GM12878 (cell line): ENCODE results near the gene ARHGEF11. TPM values are rescaled to one million over a fixed set of nuclear protein-coding genes. Genes with fewer than 3 reads are reported as not detected.
A peak's percentile ranks its signal among the peaks of the same experiment; 100 is the strongest.

Source experiments
- ATAC-seq: fragments of 200-7000 bp; cut with Tn5 transposase; 3 replicates; pipeline ENCODE4 v1.9.1; 2020; ENCODE audit warnings: mild to moderate bottlenecking, moderate library complexity
- BruUV-seq: library from RNA; stranded (reverse); fragments of 400-500 nt; replicated peaks from 2 replicates; lab custom pipeline; 2021; lab: Mats Ljungman, UMichigan
- CTCF ChIA-PET: fragments of 300-600 bp; sonication (Branson Sonifier 250); formaldehyde crosslinking; extraction: SDS; loops from one replicate; lab custom pipeline; 2021; ENCODE audit warnings: inconsistent platforms; lab: Yijun Ruan, JAX
- POLR2A ChIA-PET: fragments of 350-600 bp; formaldehyde crosslinking; extraction: SDS; loops from one replicate; lab custom pipeline; 2021; ENCODE audit warnings: inconsistent platforms; lab: Charles Lee
- RAD21 ChIA-PET: fragments of 300-600 bp; sonication (Branson Sonifier 250); formaldehyde crosslinking; loops from one replicate; lab custom pipeline; 2023; ENCODE audit warnings: antibody characterized with exemption; ENCODE audit not compliant: unreplicated experiment; lab: Charles Lee
- SMC1A ChIA-PET: fragments of 300-600 bp; sonication (Branson Sonifier 250); formaldehyde crosslinking; loops from one replicate; lab custom pipeline; 2023; ENCODE audit not compliant: unreplicated experiment, uncharacterized antibody; lab: Charles Lee
- DNase-seq: peaks from one replicate; pipeline ENCODE4 v3.0.0-alpha.2; 2011; ENCODE audit warnings: low read depth, low spot score
- FAIRE-seq: peaks from 3 replicates; lab custom pipeline; 2011; peaks lifted over from hg19 to GRCh38; lab: Jason Lieb, UNC
- H2AFZ ChIP-seq: 2 replicates; pipeline ENCODE4 v1.6.0; 2011; ENCODE audit warnings: low read depth, low read length, control low read depth; ENCODE audit not compliant: control insufficient read depth
- H3K27ac ChIP-seq: 2 replicates; pipeline ENCODE4 v1.5.1; 2011; ENCODE audit warnings: control low read depth; ENCODE audit not compliant: control insufficient read depth, insufficient read depth
- H3K27me3 ChIP-seq, 2 experiments: replicated peaks in 1 of 2; 2 replicates each; pipeline versions ENCODE4 v1.6.0 to v1.6.1; 2011; ENCODE audit warnings: low read length in 1 of 2; ENCODE audit not compliant: control insufficient read depth in 2 of 2, insufficient read depth in 2 of 2
- H3K36me3 ChIP-seq, 2 experiments: 2 replicates each; pipeline ENCODE4 v1.5.1; 2011; ENCODE audit warnings: low read length in 1 of 2; ENCODE audit not compliant: control insufficient read depth in 2 of 2, insufficient read depth in 2 of 2
- H3K4me1 ChIP-seq: 2 replicates; pipeline ENCODE4 v1.6.1; 2011; ENCODE audit warnings: mild to moderate bottlenecking, low read length, moderate library complexity, mixed read lengths; ENCODE audit not compliant: control insufficient read depth, insufficient read depth
- H3K4me2 ChIP-seq: 2 replicates; pipeline ENCODE4 v1.6.0; 2011; ENCODE audit warnings: control low read depth; ENCODE audit not compliant: control insufficient read depth, insufficient read depth
- H3K4me3 ChIP-seq: fragments of 200-600 bp; sonication (generic); 2 replicates; pipeline ENCODE4 v1.5.1; 2016
- H3K79me2 ChIP-seq: 2 replicates; pipeline ENCODE4 v1.6.0; 2011; ENCODE audit warnings: low read length; ENCODE audit not compliant: control insufficient read depth, insufficient read depth
- H3K9ac ChIP-seq: 2 replicates; pipeline ENCODE4 v1.8.0; 2011; ENCODE audit warnings: low read length, control low read depth, mixed read lengths; ENCODE audit not compliant: control insufficient read depth, insufficient read depth
- H3K9me3 ChIP-seq: replicated peaks from 3 replicates; pipeline ENCODE4 v1.5.1; 2011; ENCODE audit warnings: mild to moderate bottlenecking, low read length; ENCODE audit not compliant: control insufficient read depth, insufficient read depth
- H4K20me1 ChIP-seq: 2 replicates; pipeline ENCODE4 v1.6.0; 2011; ENCODE audit not compliant: control insufficient read depth, insufficient read depth
- GABPA ChIP-seq: IDR thresholded peaks from 2 replicates; pipeline ENCODE4 v1.6.1; 2014; ENCODE audit warnings: antibody characterized with exemption, low read depth, mild to moderate bottlenecking, inconsistent platforms
- HDAC2 ChIP-seq: fragments of 200-600 bp; sonication (generic); IDR thresholded peaks from 2 replicates; pipeline ENCODE4 v1.6.1; 2017
- SUZ12 ChIP-seq: fragments of 200-600 bp; sonication (generic); IDR thresholded peaks from one replicate; pipeline ENCODE4 v1.6.1; 2018; ENCODE audit warnings: antibody characterized with exemption, mild to moderate bottlenecking; ENCODE audit not compliant: unreplicated experiment
- TCF12 ChIP-seq: IDR thresholded peaks from 2 replicates; pipeline ENCODE4 v1.6.1; 2011; ENCODE audit warnings: low read depth, mild to moderate bottlenecking, low read length
- WGBS: methylation state at CpG from one replicate; pipeline ENCODE4 v1.1.6; 2016; ENCODE audit warnings: low lambda C conversion rate; ENCODE audit not compliant: insufficient replicate concordance, insufficient coverage; ENCODE audit errors: missing lambda C conversion rate; 5-methylcytosine and 5-hydroxymethylcytosine counted together
- in situ Hi-C: fragments of 300-500 bp; cut with MboI; formaldehyde crosslinking; loops from 9 replicates; pipeline ENCODE4 v1.14.3; 2018; ENCODE audit warnings: mixed read lengths
- intact Hi-C: fragments of 100-400 bp; cut with micrococcal nuclease; formaldehyde crosslinking; loops from one replicate; pipeline ENCODE4 v1.14.2; 2022; ENCODE audit not compliant: unreplicated experiment
- polyA plus RNA-seq, 11 experiments: library from polyadenylated mRNA; depleted of rRNA in 4 of 11; unstranded in 6 of 11; stranded (reverse) in 5 of 11; fragments of >200 nt; fragmentation: Nextera tagmentation in 4 of 11; fragmentation: Illumina TruSeq in 1 of 11; extraction: Ambion mirVana in 4 of 11; extraction: Trizol in 1 of 11; gene quantifications; 1 replicate in 1 of 11; 2 replicates in 10 of 11; pipeline versions ENCODE4 v1.2.1 to v1.2.3, GENCODE V29; 2011 to 2016; ENCODE audit warnings: inconsistent platforms in 2 of 11, missing spikeins in 2 of 11, low read depth in 1 of 11
- total RNA-seq, 4 experiments: library from RNA; depleted of rRNA in 3 of 4; stranded (reverse); fragments of >200 nt in 3 of 4; fragmentation: Illumina TruSeq in 1 of 4; extraction: Trizol in 1 of 4; gene quantifications; 2 replicates each; pipeline versions ENCODE4 v1.2.1 to v1.2.3, GENCODE V29; 2013 to 2021

The ARHGEF11 gene
- total and polyA plus RNA-seq, 10 of the 15 experiments (the other 5 are each of a cell fraction or from before 2014, with no cell fraction given), result 0.05 to 12.7 (median 1.8) TPM

GRCh38 chr1:156925154-156926010 is 120.2 kb downstream of the ARHGEF11 start:
- ChIA-PET SMC1A (no interaction called here), POLR2A (no interaction called here), RAD21 (interaction anchor here (1.5 to 2.0 kb wide), 2 partner anchors 65 to 149 kb away, joined by 4 to 5 read pairs; partner anchors contain the start of gene NTRK1), CTCF (interaction anchor here (0.6 to 1.6 kb wide), 4 partner anchors 8 to 145 kb away, joined by 3 to 4 read pairs (median 3); no protein-coding TSS in a partner anchor)
- H3K4me1 ChIP-seq, result no peaks in the 10 kb centered on the region
- DNase-seq (no peak), ATAC-seq (no peak), FAIRE-seq (no peak)
- intact Hi-C loops (no loop called here), in situ Hi-C loops (no loop called here)
- no TSS peak for BruUV-seq
- H3K9ac ChIP-seq, result no peak overlapping the region
- no peak overlapping the region for H3K4me3 ChIP-seq
- H3K27me3 ChIP-seq, result peaks cover 22 to 29% of the 10 kb centered on the region in 2 experiments
- H4K20me1 ChIP-seq, result no peaks in the 10 kb centered on the region
- no peaks in the 10 kb centered on the region for H3K79me2 ChIP-seq
- no peaks in the 10 kb centered on the region for H3K36me3 ChIP-seq
- no peak overlapping the region for H2AFZ ChIP-seq
- H3K4me2 ChIP-seq, result no peak overlapping the region
- WGBS, result 6% methylated on average over 5 of the region's 5 CpGs
- H3K9me3 ChIP-seq, result no peaks in the 10 kb centered on the region
- H3K27ac ChIP-seq, result no peak overlapping the region
- TF ChIP-seq HDAC2 (no peak), GABPA (no peak)

- DNase-seq (no peak), ATAC-seq (no peak), FAIRE-seq (no peak)
- ChIA-PET CTCF (interaction anchor here (1.4 kb wide), 2 partner anchors 30 to 150 kb away, joined by 3 to 4 read pairs; no protein-coding TSS in a partner anchor), SMC1A (no interaction called here), POLR2A (no interaction called here), RAD21 (no interaction called here)
- WGBS, result 21% methylated on average over 22 of the region's 22 CpGs
- Histone ChIP-seq H3K36me3 (no peaks in the 10 kb centered on the region), H3K79me2 (no peaks in the 10 kb centered on the region), H3K9me3 (no peaks in the 10 kb centered on the region), H3K27ac (no peak overlapping the region), H3K4me3 (no peak overlapping the region), H3K4me2 (no peak overlapping the region), H4K20me1 (no peaks in the 10 kb centered on the region), H3K4me1 (no peaks in the 10 kb centered on the region), H3K27me3 (peaks cover 23 to 29% of the 10 kb centered on the region in 2 experiments), H2AFZ (no peak overlapping the region), H3K9ac (no peak overlapping the region)
- BruUV-seq, result no TSS peak
- TF ChIP-seq TCF12 (no peak), SUZ12 (peak; percentile 11)
- intact Hi-C loops (no loop called here), in situ Hi-C loops (no loop called here)
Observed at GRCh38 chr1:156924478-156925153, 120.9 kb downstream of the ARHGEF11 start.
